Activated B cell treated with CpG ODN at 0.5 μM for 24 hours (primary cell): ENCODE data around the gene ANKRD11. TPM values are rescaled to one million over a fixed set of nuclear protein-coding genes. Genes with fewer than 3 reads are reported as not detected.

Source experiments
- ATAC-seq: fragments of 200-7000 bp; cut with Tn5 transposase; one replicate; pipeline ENCODE4 v1.10.0; 2021; ENCODE audit warnings: low read depth, mild to moderate bottlenecking, moderate library complexity
- CTCF ChIA-PET: fragments of 350-600 bp; sonication (Branson Sonifier 250); formaldehyde crosslinking; loops from one replicate; lab custom pipeline; 2021; ENCODE audit warnings: antibody characterized with exemption; lab: Charles Lee
- POLR2A ChIA-PET: fragments of 350-600 bp; sonication (Branson Sonifier 250); formaldehyde crosslinking; loops from one replicate; lab custom pipeline; 2021; ENCODE audit warnings: antibody characterized with exemption; lab: Charles Lee
- DNase-seq: peaks from one replicate; pipeline ENCODE4 v3.0.0; 2022
- H3K27ac Mint-ChIP-seq: one replicate; pipeline ENCODE4 v1.8.0; 2020; ENCODE audit warnings: mixed read lengths
- H3K27me3 Mint-ChIP-seq: one replicate; pipeline ENCODE4 v1.8.0; 2021; ENCODE audit warnings: mixed read lengths
- H3K36me3 Mint-ChIP-seq: one replicate; pipeline ENCODE4 v1.8.0; 2021; ENCODE audit warnings: low read depth, mixed read lengths
- H3K4me1 Mint-ChIP-seq: one replicate; pipeline ENCODE4 v1.8.0; 2021; ENCODE audit warnings: mixed read lengths
- H3K4me3 Mint-ChIP-seq: one replicate; pipeline ENCODE4 v1.8.0; 2020; ENCODE audit warnings: mild to moderate bottlenecking, mixed read lengths
- H3K9me3 Mint-ChIP-seq: one replicate; pipeline ENCODE4 v1.8.0; 2020; ENCODE audit warnings: mixed read lengths
- CTCF ChIP-seq: fragments of 200-600 bp; IDR thresholded peaks from one replicate; pipeline ENCODE4 v1.8.0; 2022; ENCODE audit warnings: antibody characterized with exemption, mild to moderate bottlenecking
- intact Hi-C: fragments of 100-400 bp; cut with micrococcal nuclease; formaldehyde crosslinking; loops from one replicate; pipeline ENCODE4 v1.15.1; 2024
- total RNA-seq: library from RNA; stranded (reverse); gene quantifications from 2 replicates; pipeline ENCODE4 v1.2.3, GENCODE V29; 2022

Gene ANKRD11
- total RNA-seq, 1 donor from 2014 or later: 243 TPM

- peaks cover 38% of the 10 kb centered on the region for H3K36me3 Mint-ChIP-seq
- H3K9me3 Mint-ChIP-seq: no peaks in the 10 kb centered on the region
- intact Hi-C loops: no loop called here
- DNase-seq (no peak), ATAC-seq (no peak)
- no peak overlapping the region for H3K27ac Mint-ChIP-seq
- no peak overlapping the region for H3K4me3 Mint-ChIP-seq
- ChIA-PET POLR2A (interaction anchor here (0.6 kb wide), 1 partner anchor 30 kb away, joined by 10 read pairs; no protein-coding TSS in a partner anchor), CTCF (interaction anchor here (0.8 kb wide), 1 partner anchor 53 kb away, joined by 3 read pairs; no protein-coding TSS in a partner anchor)
- H3K27me3 Mint-ChIP-seq: no peaks in the 10 kb centered on the region
- TF ChIP-seq CTCF: no peak
- H3K4me1 Mint-ChIP-seq: peaks cover 68% of the 10 kb centered on the region
Observed at GRCh38 chr16:89413811-89414585, 76.4 kb downstream of the ANKRD11 start.

GRCh38 chr16:89412811-89413210 is 77.5 kb downstream of the ANKRD11 start:
- ChIA-PET POLR2A (no interaction called here), CTCF (no interaction called here)
- no peak for TF ChIP-seq CTCF
- Mint-ChIP-seq H3K4me3 (no peak overlapping the region), H3K27ac (no peak overlapping the region), H3K36me3 (peaks cover 31% of the 10 kb centered on the region), H3K27me3 (no peaks in the 10 kb centered on the region), H3K9me3 (no peaks in the 10 kb centered on the region), H3K4me1 (peaks cover 73% of the 10 kb centered on the region)
- intact Hi-C loops: no loop called here
- no peak for ATAC-seq
- no peak for DNase-seq

GRCh38 chr16:89411335-89411850 is 79.0 kb downstream of the ANKRD11 start:
- peak overlapping the region; percentile 50 for H3K4me3 Mint-ChIP-seq
- H3K27me3 Mint-ChIP-seq: no peaks in the 10 kb centered on the region
- peaks cover 23% of the 10 kb centered on the region for H3K36me3 Mint-ChIP-seq
- ChIA-PET CTCF (no interaction called here), POLR2A (interaction anchor here (0.6 to 1.1 kb wide), 3 partner anchors 11 to 77 kb away, joined by 3 to 7 read pairs (median 6); no protein-coding TSS in a partner anchor)
- ATAC-seq (no peak), DNase-seq (no peak)
- TF ChIP-seq CTCF: no peak
- intact Hi-C loops: no loop called here
- H3K9me3 Mint-ChIP-seq: no peaks in the 10 kb centered on the region
- peaks cover 76% of the 10 kb centered on the region for H3K4me1 Mint-ChIP-seq
- H3K27ac Mint-ChIP-seq: no peak overlapping the region

- DNase-seq (no peak), ATAC-seq (no peak)
- CTCF ChIA-PET: interaction anchor here (1.0 kb wide), 1 partner anchor 12 kb away, joined by 3 read pairs; no protein-coding TSS in a partner anchor
- H3K27ac Mint-ChIP-seq: no peak overlapping the region
- H3K4me3 Mint-ChIP-seq: peak overlapping the region; percentile 50
- peaks cover 23% of the 10 kb centered on the region for H3K36me3 Mint-ChIP-seq
- intact Hi-C loops: no loop called here
- no peaks in the 10 kb centered on the region for H3K27me3 Mint-ChIP-seq
- H3K9me3 Mint-ChIP-seq: no peaks in the 10 kb centered on the region
- peaks cover 76% of the 10 kb centered on the region for H3K4me1 Mint-ChIP-seq
- POLR2A ChIA-PET: interaction anchor here (0.6 to 1.1 kb wide), 4 partner anchors 12 to 109 kb away, joined by 3 to 7 read pairs (median 6); no protein-coding TSS in a partner anchor
- TF ChIP-seq CTCF: no peak
Observed at GRCh38 chr16:89410794-89411309, 79.5 kb downstream of the ANKRD11 start.

- DNase-seq (no peak), ATAC-seq (no peak)
- CTCF ChIA-PET: interaction anchor here (1.0 kb wide), 1 partner anchor 13 kb away, joined by 3 read pairs; no protein-coding TSS in a partner anchor
- Mint-ChIP-seq H3K36me3 (peaks cover 19% of the 10 kb centered on the region), H3K27ac (no peak overlapping the region), H3K9me3 (no peaks in the 10 kb centered on the region), H3K4me1 (peaks cover 79% of the 10 kb centered on the region), H3K4me3 (no peak overlapping the region), H3K27me3 (no peaks in the 10 kb centered on the region)
- no peak for TF ChIP-seq CTCF
- POLR2A ChIA-PET: interaction anchor here (0.6 to 1.1 kb wide), 3 partner anchors 12 to 110 kb away, joined by 3 to 6 read pairs (median 5); no protein-coding TSS in a partner anchor
- intact Hi-C loops: no loop called here
Observed at GRCh38 chr16:89410322-89410721, 80.0 kb downstream of the ANKRD11 start.
